RWPE1 (cell line): ENCODE measurements around the gene CAPN1.

Source experiments
- CTCF ChIA-PET: fragments of 350-600 bp; sonication (Branson Sonifier 250); formaldehyde crosslinking; extraction: SDS; loops from one replicate; lab custom pipeline; 2021; lab: Yijun Ruan, JAX
- POLR2A ChIA-PET: fragments of 400-600 bp; formaldehyde crosslinking; extraction: SDS; loops from one replicate; lab custom pipeline; 2020; ENCODE audit warnings: antibody characterized with exemption; ENCODE audit not compliant: low non-redundant PET; lab: Yijun Ruan, JAX
- DNase-seq: peaks from one replicate; pipeline ENCODE4 v3.0.0; 2012; ENCODE audit warnings: low spot score
- H3K27ac ChIP-seq: fragments of 450-650 bp; 2 replicates; pipeline ENCODE4 v1.5.1; 2017
- CTCF ChIP-seq: fragments of 450-650 bp; conservative IDR thresholded peaks from 2 replicates; pipeline ENCODE4 v1.5.1; 2017; ENCODE audit warnings: low read depth, mild to moderate bottlenecking

CAPN1 gene

DNA sequence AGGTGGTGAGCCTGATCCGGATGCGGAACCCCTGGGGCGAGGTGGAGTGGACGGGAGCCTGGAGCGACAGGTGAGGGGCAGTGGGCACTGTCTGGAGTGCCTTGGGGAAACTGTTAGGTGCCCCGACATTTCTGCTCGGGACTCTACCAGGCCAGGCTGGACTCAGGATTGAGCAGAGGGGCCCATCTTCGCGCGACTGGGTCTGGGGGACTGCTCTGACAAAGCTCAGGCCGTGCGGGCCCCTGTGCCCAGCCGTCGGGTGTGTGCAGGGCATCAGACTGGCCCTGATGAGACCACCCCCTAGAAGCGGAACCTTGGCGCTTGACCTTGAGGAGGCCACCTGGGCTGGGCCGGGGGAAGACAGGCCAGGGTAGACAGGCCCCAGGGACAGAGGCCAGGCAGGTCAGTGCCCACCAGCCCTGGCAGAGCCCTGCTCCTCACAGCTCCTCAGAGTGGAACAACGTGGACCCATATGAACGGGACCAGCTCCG, 6.3 kb downstream of the CAPN1 start:
- ChIA-PET CTCF (no interaction called here), POLR2A (no interaction called here)
- no peak for DNase-seq
- H3K27ac ChIP-seq, result no peak overlapping the region
- TF ChIP-seq CTCF, result no peak

DNA sequence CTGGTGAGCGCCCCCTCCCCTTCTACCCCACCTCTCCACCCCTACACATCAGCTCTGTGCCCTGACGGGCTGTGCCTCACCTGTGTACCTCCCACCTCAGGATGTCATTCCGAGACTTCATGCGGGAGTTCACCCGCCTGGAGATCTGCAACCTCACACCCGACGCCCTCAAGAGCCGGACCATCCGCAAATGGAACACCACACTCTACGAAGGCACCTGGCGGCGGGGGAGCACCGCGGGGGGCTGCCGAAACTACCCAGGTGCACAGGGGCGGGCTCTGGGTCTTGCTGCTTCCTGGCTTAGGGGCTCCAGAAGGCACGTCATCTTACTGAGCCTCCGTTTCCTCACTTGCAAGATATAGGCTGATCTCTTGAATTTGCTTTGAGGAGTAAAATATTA, 6.8 kb downstream of the CAPN1 start:
- ChIA-PET CTCF (no interaction called here), POLR2A (no interaction called here)
- H3K27ac ChIP-seq, result no peak overlapping the region
- no peak for DNase-seq
- no peak for TF ChIP-seq CTCF

DNA sequence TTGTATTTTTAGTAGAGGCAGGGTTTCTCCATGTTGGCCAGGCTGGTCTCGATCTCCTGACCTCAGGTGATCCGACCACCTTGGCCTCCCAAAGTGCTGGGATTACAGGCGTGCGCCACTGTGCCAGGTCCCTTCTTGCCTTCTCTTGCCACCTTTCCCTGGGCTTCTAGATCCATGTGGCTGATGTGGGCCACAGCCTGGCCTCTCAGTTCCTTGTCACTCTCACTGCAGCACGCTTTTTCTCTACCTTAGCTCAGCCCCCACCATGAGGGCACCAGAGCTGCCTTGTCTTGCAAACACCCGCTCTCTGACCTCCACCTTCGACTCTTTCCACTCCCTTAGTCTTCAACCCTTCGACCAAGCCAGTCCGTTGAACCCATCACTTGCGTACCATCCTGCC, 7.5 kb downstream of the CAPN1 start:
- POLR2A ChIA-PET, result no interaction called here
- CTCF ChIA-PET, result no interaction called here
- no peak for TF ChIP-seq CTCF
- 0 out of 2 replicates have a peak overlapping the region, but pooled peaks have one; percentile 23 for H3K27ac ChIP-seq
- DNase-seq, result no peak

DNA sequence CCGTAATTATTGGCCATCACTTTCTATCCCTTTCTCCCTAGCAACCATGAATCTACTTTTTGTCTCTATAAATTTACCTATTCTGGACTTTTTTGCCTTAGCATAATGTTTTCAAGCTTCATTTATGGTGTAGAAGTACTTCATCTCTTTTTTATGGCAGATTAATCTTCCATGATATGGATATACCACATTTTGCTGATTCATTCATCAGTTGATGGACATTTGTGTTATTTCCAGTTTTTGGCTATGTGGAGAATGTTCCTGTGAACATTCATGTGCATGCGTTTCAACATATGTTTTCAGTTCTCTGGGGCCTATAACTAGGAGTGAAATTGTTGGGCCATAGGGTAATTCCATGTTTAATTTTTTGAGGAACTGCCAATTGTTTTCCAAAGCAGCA, 12.8 kb downstream of the CAPN1 start:
- no peak for DNase-seq
- no peak overlapping the region for H3K27ac ChIP-seq
- ChIA-PET POLR2A (no interaction called here), CTCF (no interaction called here)
- no peak for TF ChIP-seq CTCF

DNA sequence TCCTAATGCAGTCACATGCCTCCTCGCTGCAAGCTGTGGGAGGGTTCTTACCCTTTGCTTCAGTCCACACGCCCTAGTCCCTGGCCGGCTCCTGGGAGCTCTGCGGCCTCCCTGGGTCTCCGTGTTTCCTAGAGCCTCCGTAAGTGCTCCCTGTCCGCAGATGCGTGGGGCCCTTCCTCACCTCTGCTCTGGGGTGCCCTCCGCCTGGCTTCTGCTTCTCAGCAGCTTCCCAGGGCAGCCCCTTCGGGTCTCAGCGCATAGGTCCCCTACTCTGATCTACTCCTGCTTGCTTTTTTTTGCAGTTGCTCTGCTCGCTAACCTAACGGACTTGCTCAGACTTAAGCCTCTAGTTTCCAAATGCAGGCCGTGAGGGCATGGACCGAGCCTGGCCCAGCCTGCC, 22.4 kb downstream of the CAPN1 start:
- CTCF ChIA-PET, result no interaction called here
- no peak overlapping the region; the same call in 1 of the 2 replicates for H3K27ac ChIP-seq
- POLR2A ChIA-PET, result interaction anchor here (0.6 kb wide), 1 partner anchor 80 kb away, joined by 3 read pairs; no protein-coding TSS in a partner anchor
- DNase-seq, result no peak
- TF ChIP-seq CTCF, result no peak

- TF ChIP-seq CTCF, result peak; percentile 92
- DNase-seq, result no peak
- peak overlapping the region; percentile 9; the same call in 1 of the 2 replicates for H3K27ac ChIP-seq
- ChIA-PET CTCF (interaction anchor here (0.6 to 0.7 kb wide), 3 partner anchors 38 to 1068 kb away, joined by 3 to 4 read pairs (median 3); no protein-coding TSS in a partner anchor), POLR2A (no interaction called here)
Observed at GRCh38 chr11:65204646-65205601, 23.2 kb downstream of the CAPN1 start.
